ENCODE results near the gene ZNF444.

DNA sequence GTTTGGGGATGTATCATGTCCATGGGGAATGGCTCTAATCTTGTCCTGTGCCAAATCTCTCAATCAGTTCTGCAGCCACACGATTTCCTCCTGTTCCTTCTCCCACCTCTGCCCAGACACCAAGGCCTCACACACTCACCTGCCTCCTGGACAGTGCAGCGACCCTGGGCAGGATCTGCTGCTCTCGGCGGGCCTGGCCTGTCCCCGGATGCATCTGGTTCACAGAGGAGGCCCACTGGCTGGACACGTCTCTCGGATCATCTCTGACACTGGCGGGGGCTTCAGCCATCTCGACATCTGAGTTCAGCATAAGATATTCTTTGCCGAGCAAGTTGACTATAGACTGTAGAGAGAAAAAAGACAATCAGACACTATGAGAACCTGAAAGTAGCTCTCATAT lies 50.6 kb downstream of the ZNF444 start:
- TF ChIP-seq, protein P1, sequence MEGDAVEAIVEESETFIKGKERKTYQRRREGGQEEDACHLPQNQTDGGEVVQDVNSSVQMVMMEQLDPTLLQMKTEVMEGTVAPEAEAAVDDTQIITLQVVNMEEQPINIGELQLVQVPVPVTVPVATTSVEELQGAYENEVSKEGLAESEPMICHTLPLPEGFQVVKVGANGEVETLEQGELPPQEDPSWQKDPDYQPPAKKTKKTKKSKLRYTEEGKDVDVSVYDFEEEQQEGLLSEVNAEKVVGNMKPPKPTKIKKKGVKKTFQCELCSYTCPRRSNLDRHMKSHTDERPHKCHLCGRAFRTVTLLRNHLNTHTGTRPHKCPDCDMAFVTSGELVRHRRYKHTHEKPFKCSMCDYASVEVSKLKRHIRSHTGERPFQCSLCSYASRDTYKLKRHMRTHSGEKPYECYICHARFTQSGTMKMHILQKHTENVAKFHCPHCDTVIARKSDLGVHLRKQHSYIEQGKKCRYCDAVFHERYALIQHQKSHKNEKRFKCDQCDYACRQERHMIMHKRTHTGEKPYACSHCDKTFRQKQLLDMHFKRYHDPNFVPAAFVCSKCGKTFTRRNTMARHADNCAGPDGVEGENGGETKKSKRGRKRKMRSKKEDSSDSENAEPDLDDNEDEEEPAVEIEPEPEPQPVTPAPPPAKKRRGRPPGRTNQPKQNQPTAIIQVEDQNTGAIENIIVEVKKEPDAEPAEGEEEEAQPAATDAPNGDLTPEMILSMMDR (IDR thresholded peaks at IDR 0.05 in 2 of 3, conservative IDR thresholded peaks at IDR 0.05 in 1 of 3; ENCODE audit: borderline replicate concordance in 1 of 3, insufficient read depth in 1 of 3, low read depth in 2 of 3, low read length in 2 of 3): no peak
- TF ChIP-seq, protein P2, sequence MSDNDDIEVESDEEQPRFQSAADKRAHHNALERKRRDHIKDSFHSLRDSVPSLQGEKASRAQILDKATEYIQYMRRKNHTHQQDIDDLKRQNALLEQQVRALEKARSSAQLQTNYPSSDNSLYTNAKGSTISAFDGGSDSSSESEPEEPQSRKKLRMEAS (IDR thresholded peaks at IDR 0.05): no peak
- TF ChIP-seq EZH2 (IDR thresholded peaks at IDR 0.05): no peak
- no peak for TF ChIP-seq YY1 (IDR thresholded peaks at IDR 0.05; ENCODE audit: extremely low read depth, insufficient replicate concordance, low read depth, low read length)
- no peak for TF ChIP-seq EZH2phosphoT487 (IDR thresholded peaks at IDR 0.05; ENCODE audit: borderline replicate concordance)
- no peak for TF ChIP-seq SP1 (IDR thresholded peaks at IDR 0.05; ENCODE audit: low read depth)
